HEK293 (cell line): ENCODE results near the gene ASB16.

Source experiments
- CTCF ChIA-PET: fragments of 350-600 bp; formaldehyde crosslinking; extraction: SDS; loops from one replicate; lab custom pipeline; 2021; ENCODE audit warnings: antibody characterized with exemption; lab: Yijun Ruan, JAX
- POLR2A ChIA-PET: fragments of 300-600 bp; formaldehyde crosslinking; extraction: SDS; loops from one replicate; lab custom pipeline; 2020; ENCODE audit warnings: antibody characterized with exemption, inconsistent platforms; lab: Yijun Ruan, JAX
- H3K27ac ChIP-seq: fragments of 200-500 bp; sonication (Bioruptor generic); 2 replicates; pipeline ENCODE4 v1.5.1; 2014; ENCODE audit warnings: low read depth, low read length, control low read depth, inconsistent platforms; ENCODE audit errors: extremely low read depth
- H3K36me3 ChIP-seq, 2 experiments: fragments of 200-500 bp in 1 of 2; sonication (Bioruptor generic) in 1 of 2; 1 replicate in 1 of 2; 2 replicates in 1 of 2; pipeline ENCODE4 v1.5.1; 2014 to 2017; ENCODE audit warnings: inconsistent platforms in 2 of 2, low read length in 2 of 2; ENCODE audit not compliant: control insufficient read depth in 2 of 2, insufficient read depth in 1 of 2
- H3K4me1 ChIP-seq: fragments of 200-500 bp; sonication (Bioruptor generic); 2 replicates; pipeline ENCODE4 v1.5.1; 2014; ENCODE audit warnings: mild to moderate bottlenecking, low read length, inconsistent platforms; ENCODE audit not compliant: control insufficient read depth, insufficient read depth
- H3K4me3 ChIP-seq: 2 replicates; pipeline ENCODE4 v1.5.1; 2011; ENCODE audit warnings: low read depth, mild to moderate bottlenecking, control low read depth, low read length, moderate library complexity
- H3K9me3 ChIP-seq: fragments of 200-500 bp; sonication (Bioruptor generic); 2 replicates; pipeline ENCODE4 v1.5.1; 2014; ENCODE audit warnings: low read depth, low read length, inconsistent platforms; ENCODE audit not compliant: control insufficient read depth, insufficient read depth
- BCL11B ChIP-seq: fragments of 450-650 bp; formaldehyde crosslinking; IDR thresholded peaks from 2 replicates; pipeline ENCODE4 v1.5.1; 2016; ENCODE audit warnings: low read depth, missing biosample characterization, missing genetic modification characterization
- GLIS2 ChIP-seq: fragments of 450-650 bp; formaldehyde crosslinking; IDR thresholded peaks from 2 replicates; pipeline ENCODE4 v1.5.1; 2016; ENCODE audit warnings: missing biosample characterization, missing genetic modification characterization
- HOXA7 ChIP-seq: sonication (generic); formaldehyde crosslinking; IDR thresholded peaks from 2 replicates; pipeline ENCODE4 v1.8.1; 2022; ENCODE audit warnings: missing genetic modification reagents, borderline replicate concordance
- HOXC10 ChIP-seq: sonication (generic); formaldehyde crosslinking; IDR thresholded peaks from 2 replicates; pipeline ENCODE4 v1.8.1; 2023; ENCODE audit warnings: mild to moderate bottlenecking, missing genetic modification reagents
- KLF1 ChIP-seq: fragments of 450-650 bp; formaldehyde crosslinking; IDR thresholded peaks from 2 replicates; pipeline ENCODE4 v1.5.1; 2016; ENCODE audit warnings: missing biosample characterization, missing genetic modification characterization
- KLF9 ChIP-seq: fragments of 450-650 bp; formaldehyde crosslinking; IDR thresholded peaks from 2 replicates; pipeline ENCODE4 v1.5.1; 2016; ENCODE audit warnings: missing biosample characterization, missing genetic modification characterization, low read depth
- SP7 ChIP-seq: fragments of 450-650 bp; formaldehyde crosslinking; IDR thresholded peaks from 2 replicates; pipeline ENCODE4 v1.5.1; 2016; ENCODE audit warnings: missing biosample characterization, missing genetic modification characterization
- ZBTB20 ChIP-seq: fragments of 450-650 bp; formaldehyde crosslinking; IDR thresholded peaks from 2 replicates; pipeline ENCODE4 v1.5.1; 2016; ENCODE audit warnings: missing biosample characterization, missing genetic modification characterization
- ZBTB8A ChIP-seq: fragments of 450-650 bp; formaldehyde crosslinking; IDR thresholded peaks from 2 replicates; pipeline ENCODE4 v1.5.1; 2016; ENCODE audit warnings: missing biosample characterization, missing genetic modification characterization
- ZEB2 ChIP-seq: fragments of 450-650 bp; formaldehyde crosslinking; IDR thresholded peaks from 2 replicates; pipeline ENCODE4 v1.5.1; 2016; ENCODE audit warnings: missing biosample characterization, missing genetic modification characterization
- ZIC2 ChIP-seq: fragments of 450-650 bp; formaldehyde crosslinking; IDR thresholded peaks from 2 replicates; pipeline ENCODE4 v1.5.1; 2016; ENCODE audit warnings: missing biosample characterization, missing genetic modification characterization
- ZNF600 ChIP-seq: fragments of 450-650 bp; formaldehyde crosslinking; IDR thresholded peaks from 2 replicates; pipeline ENCODE4 v1.5.1; 2016; ENCODE audit warnings: missing biosample characterization, missing genetic modification characterization
- ZSCAN30 ChIP-seq: fragments of 450-650 bp; IDR thresholded peaks from 2 replicates; pipeline ENCODE4 v1.5.1; 2018; ENCODE audit warnings: missing biosample characterization, mild to moderate bottlenecking, missing genetic modification characterization, moderate library complexity
- TF ChIP-seq, protein P1 (sequence below): fragments of 450-650 bp; IDR thresholded peaks from 2 replicates; pipeline ENCODE4 v1.5.1; 2018; ENCODE audit warnings: missing biosample characterization, mild to moderate bottlenecking, missing genetic modification characterization
- TF ChIP-seq, protein P2 (sequence below): fragments of 450-650 bp; formaldehyde crosslinking; IDR thresholded peaks from 2 replicates; pipeline ENCODE4 v1.5.1; 2017; ENCODE audit warnings: missing biosample characterization, missing genetic modification characterization
- TF ChIP-seq, protein P3 (sequence below): fragments of 450-650 bp; formaldehyde crosslinking; IDR thresholded peaks from 2 replicates; pipeline ENCODE4 v1.5.1; 2016; ENCODE audit warnings: missing biosample characterization, missing genetic modification characterization
- TF ChIP-seq, protein P4 (sequence below): IDR thresholded peaks from 2 replicates; pipeline ENCODE4 v1.6.1; 2011; ENCODE audit warnings: mild to moderate bottlenecking, low read depth, low read length, borderline replicate concordance
- TF ChIP-seq, protein P5 (sequence below): fragments of 450-650 bp; formaldehyde crosslinking; IDR thresholded peaks from 2 replicates; pipeline ENCODE4 v1.5.1; 2017; ENCODE audit warnings: missing biosample characterization, missing genetic modification characterization
- TF ChIP-seq, protein P6 (sequence below): fragments of 450-650 bp; formaldehyde crosslinking; optimal IDR thresholded peaks from 2 replicates; pipeline ENCODE3; 2016; ENCODE audit warnings: missing biosample characterization, mild to moderate bottlenecking, missing genetic modification characterization
- TF ChIP-seq, protein P7 (sequence below): fragments of 450-650 bp; formaldehyde crosslinking; IDR thresholded peaks from 2 replicates; pipeline ENCODE4 v1.5.1; 2016; ENCODE audit warnings: missing biosample characterization, missing genetic modification characterization
- TF ChIP-seq, protein P8 (sequence below): fragments of 450-650 bp; formaldehyde crosslinking; IDR thresholded peaks from 2 replicates; pipeline ENCODE4 v1.5.1; 2016; ENCODE audit warnings: missing biosample characterization, missing genetic modification characterization

Gene ASB16

DNA sequence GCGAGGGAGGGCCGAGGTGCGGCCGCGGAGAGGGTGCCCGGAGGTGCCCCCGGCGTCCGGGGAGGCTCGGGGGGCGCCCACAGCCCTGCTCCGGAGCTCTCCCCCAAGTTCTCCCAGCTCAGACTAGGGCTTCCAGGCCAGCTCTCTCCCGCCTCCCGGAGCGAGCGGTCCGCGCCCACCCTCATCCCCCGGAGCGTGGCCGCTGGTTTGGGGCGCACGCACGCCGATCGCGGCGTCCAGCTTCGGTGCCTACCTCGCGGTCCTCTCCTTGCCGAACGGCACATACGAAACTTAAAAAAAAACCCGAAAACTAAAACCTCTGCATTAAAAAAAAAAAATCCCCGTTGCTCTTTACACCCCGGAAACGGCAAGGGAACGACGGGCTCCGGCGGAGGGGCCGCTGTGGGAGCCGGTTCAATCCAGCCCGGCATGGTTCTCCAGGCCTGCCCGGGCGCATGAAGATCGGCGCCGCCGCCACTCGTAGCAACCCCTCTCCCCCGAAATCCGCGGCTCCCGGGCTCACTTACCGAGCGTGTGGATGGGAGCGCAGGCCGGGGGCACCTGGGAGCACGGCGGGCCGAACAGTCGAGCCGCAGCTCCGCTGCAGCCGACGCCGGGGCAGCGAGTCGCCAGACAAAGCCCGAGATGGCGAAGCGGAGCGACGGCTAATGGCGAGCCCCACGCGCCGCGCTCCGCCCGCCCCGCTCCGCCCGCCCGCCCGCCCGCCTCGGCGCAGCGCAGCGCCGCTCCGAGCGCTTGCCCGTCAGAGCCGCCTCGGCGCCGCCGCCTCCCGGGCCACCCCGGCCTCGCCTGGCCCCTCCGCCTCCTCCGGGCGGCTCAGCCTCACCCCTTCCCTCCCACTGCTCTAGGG is 49.9 kb downstream of the ASB16 start:
- Histone ChIP-seq H3K9me3 (no peaks in the 10 kb centered on the region), H3K36me3 (peaks cover 3 to 20% of the 10 kb centered on the region in 2 experiments; a peak in 2 of 3 replicates), H3K27ac (peak overlapping the region; percentile 100), H3K4me3 (peak overlapping the region; percentile 79), H3K4me1 (peaks cover 11% of the 10 kb centered on the region)
- ChIA-PET CTCF (interaction anchor here (0.7 to 4.4 kb wide), 8 partner anchors 11 to 460 kb away, joined by 3 to 33 read pairs (median 4); partner anchors contain the start of gene TMUB2), POLR2A (interaction anchor here (0.6 to 3.4 kb wide), 32 partner anchors 10 to 519 kb away, joined by 3 to 38 read pairs (median 5); partner anchors contain the start of genes ATXN7L3, DBF4B, FAM171A2 and FZD2)
- TF ChIP-seq SP7 (tag by site-specific recombination) (peak; percentile 56), KLF9 (tag by site-specific recombination) (0 out of 2 replicates have a peak, but pooled peaks have one; percentile 24), GLIS2 (tag by site-specific recombination) (peak; percentile 81), HOXC10 (CRISPR knock-in tag) (no peak), ZBTB20 (peak; percentile 95), HOXA7 (CRISPR knock-in tag) (no peak), ZEB2 (peak; percentile 98), ZIC2 (tag by site-specific recombination) (peak; percentile 23; the same call in 1 of the 2 replicates), ZBTB8A (tag by site-specific recombination) (peak; percentile 94), ZSCAN30 (tag by site-specific recombination) (peak; percentile 59; the same call in 1 of the 2 replicates), ZNF600 (peak; percentile 71), BCL11B (tag by site-specific recombination) (0 out of 2 replicates have a peak, but pooled peaks have one; percentile 15), KLF1 (0 out of 2 replicates have a peak, but pooled peaks have one; percentile 18)
- TF ChIP-seq, protein P1, sequence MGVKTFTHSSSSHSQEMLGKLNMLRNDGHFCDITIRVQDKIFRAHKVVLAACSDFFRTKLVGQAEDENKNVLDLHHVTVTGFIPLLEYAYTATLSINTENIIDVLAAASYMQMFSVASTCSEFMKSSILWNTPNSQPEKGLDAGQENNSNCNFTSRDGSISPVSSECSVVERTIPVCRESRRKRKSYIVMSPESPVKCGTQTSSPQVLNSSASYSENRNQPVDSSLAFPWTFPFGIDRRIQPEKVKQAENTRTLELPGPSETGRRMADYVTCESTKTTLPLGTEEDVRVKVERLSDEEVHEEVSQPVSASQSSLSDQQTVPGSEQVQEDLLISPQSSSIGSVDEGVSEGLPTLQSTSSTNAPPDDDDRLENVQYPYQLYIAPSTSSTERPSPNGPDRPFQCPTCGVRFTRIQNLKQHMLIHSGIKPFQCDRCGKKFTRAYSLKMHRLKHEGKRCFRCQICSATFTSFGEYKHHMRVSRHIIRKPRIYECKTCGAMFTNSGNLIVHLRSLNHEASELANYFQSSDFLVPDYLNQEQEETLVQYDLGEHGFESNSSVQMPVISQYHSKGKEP (tag by site-specific recombination) = no peak
- TF ChIP-seq, protein P2, sequence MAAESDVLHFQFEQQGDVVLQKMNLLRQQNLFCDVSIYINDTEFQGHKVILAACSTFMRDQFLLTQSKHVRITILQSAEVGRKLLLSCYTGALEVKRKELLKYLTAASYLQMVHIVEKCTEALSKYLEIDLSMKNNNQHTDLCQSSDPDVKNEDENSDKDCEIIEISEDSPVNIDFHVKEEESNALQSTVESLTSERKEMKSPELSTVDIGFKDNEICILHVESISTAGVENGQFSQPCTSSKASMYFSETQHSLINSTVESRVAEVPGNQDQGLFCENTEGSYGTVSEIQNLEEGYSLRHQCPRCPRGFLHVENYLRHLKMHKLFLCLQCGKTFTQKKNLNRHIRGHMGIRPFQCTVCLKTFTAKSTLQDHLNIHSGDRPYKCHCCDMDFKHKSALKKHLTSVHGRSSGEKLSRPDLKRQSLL (tag by site-specific recombination) = peak; percentile 57
- TF ChIP-seq, protein P3, sequence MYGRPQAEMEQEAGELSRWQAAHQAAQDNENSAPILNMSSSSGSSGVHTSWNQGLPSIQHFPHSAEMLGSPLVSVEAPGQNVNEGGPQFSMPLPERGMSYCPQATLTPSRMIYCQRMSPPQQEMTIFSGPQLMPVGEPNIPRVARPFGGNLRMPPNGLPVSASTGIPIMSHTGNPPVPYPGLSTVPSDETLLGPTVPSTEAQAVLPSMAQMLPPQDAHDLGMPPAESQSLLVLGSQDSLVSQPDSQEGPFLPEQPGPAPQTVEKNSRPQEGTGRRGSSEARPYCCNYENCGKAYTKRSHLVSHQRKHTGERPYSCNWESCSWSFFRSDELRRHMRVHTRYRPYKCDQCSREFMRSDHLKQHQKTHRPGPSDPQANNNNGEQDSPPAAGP (tag by site-specific recombination) = peak; percentile 42; the same call in 1 of the 2 replicates
- TF ChIP-seq, protein P4, sequence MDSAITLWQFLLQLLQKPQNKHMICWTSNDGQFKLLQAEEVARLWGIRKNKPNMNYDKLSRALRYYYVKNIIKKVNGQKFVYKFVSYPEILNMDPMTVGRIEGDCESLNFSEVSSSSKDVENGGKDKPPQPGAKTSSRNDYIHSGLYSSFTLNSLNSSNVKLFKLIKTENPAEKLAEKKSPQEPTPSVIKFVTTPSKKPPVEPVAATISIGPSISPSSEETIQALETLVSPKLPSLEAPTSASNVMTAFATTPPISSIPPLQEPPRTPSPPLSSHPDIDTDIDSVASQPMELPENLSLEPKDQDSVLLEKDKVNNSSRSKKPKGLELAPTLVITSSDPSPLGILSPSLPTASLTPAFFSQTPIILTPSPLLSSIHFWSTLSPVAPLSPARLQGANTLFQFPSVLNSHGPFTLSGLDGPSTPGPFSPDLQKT = no peak
- TF ChIP-seq, protein P5, sequence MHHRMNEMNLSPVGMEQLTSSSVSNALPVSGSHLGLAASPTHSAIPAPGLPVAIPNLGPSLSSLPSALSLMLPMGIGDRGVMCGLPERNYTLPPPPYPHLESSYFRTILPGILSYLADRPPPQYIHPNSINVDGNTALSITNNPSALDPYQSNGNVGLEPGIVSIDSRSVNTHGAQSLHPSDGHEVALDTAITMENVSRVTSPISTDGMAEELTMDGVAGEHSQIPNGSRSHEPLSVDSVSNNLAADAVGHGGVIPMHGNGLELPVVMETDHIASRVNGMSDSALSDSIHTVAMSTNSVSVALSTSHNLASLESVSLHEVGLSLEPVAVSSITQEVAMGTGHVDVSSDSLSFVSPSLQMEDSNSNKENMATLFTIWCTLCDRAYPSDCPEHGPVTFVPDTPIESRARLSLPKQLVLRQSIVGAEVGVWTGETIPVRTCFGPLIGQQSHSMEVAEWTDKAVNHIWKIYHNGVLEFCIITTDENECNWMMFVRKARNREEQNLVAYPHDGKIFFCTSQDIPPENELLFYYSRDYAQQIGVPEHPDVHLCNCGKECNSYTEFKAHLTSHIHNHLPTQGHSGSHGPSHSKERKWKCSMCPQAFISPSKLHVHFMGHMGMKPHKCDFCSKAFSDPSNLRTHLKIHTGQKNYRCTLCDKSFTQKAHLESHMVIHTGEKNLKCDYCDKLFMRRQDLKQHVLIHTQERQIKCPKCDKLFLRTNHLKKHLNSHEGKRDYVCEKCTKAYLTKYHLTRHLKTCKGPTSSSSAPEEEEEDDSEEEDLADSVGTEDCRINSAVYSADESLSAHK (tag by site-specific recombination) = 0 out of 2 replicates have a peak, but pooled peaks have one; percentile 11
- TF ChIP-seq, protein P6, sequence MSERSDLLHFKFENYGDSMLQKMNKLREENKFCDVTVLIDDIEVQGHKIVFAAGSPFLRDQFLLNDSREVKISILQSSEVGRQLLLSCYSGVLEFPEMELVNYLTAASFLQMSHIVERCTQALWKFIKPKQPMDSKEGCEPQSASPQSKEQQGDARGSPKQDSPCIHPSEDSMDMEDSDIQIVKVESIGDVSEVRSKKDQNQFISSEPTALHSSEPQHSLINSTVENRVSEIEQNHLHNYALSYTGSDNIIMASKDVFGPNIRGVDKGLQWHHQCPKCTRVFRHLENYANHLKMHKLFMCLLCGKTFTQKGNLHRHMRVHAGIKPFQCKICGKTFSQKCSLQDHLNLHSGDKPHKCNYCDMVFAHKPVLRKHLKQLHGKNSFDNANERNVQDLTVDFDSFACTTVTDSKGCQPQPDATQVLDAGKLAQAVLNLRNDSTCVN (tag by site-specific recombination) = peak; percentile 75
- TF ChIP-seq, protein P7, sequence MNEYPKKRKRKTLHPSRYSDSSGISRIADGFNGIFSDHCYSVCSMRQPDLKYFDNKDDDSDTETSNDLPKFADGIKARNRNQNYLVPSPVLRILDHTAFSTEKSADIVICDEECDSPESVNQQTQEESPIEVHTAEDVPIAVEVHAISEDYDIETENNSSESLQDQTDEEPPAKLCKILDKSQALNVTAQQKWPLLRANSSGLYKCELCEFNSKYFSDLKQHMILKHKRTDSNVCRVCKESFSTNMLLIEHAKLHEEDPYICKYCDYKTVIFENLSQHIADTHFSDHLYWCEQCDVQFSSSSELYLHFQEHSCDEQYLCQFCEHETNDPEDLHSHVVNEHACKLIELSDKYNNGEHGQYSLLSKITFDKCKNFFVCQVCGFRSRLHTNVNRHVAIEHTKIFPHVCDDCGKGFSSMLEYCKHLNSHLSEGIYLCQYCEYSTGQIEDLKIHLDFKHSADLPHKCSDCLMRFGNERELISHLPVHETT (tag by site-specific recombination) = 0 out of 2 replicates have a peak, but pooled peaks have one; percentile 73
- TF ChIP-seq, protein P8, sequence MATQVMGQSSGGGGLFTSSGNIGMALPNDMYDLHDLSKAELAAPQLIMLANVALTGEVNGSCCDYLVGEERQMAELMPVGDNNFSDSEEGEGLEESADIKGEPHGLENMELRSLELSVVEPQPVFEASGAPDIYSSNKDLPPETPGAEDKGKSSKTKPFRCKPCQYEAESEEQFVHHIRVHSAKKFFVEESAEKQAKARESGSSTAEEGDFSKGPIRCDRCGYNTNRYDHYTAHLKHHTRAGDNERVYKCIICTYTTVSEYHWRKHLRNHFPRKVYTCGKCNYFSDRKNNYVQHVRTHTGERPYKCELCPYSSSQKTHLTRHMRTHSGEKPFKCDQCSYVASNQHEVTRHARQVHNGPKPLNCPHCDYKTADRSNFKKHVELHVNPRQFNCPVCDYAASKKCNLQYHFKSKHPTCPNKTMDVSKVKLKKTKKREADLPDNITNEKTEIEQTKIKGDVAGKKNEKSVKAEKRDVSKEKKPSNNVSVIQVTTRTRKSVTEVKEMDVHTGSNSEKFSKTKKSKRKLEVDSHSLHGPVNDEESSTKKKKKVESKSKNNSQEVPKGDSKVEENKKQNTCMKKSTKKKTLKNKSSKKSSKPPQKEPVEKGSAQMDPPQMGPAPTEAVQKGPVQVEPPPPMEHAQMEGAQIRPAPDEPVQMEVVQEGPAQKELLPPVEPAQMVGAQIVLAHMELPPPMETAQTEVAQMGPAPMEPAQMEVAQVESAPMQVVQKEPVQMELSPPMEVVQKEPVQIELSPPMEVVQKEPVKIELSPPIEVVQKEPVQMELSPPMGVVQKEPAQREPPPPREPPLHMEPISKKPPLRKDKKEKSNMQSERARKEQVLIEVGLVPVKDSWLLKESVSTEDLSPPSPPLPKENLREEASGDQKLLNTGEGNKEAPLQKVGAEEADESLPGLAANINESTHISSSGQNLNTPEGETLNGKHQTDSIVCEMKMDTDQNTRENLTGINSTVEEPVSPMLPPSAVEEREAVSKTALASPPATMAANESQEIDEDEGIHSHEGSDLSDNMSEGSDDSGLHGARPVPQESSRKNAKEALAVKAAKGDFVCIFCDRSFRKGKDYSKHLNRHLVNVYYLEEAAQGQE (tag by site-specific recombination) = no peak; the same call in 1 of the 2 replicates
